Activated CD8-positive, alpha-beta memory T cell treated with anti-CD3 and anti-CD28 coated beads, Interleukin-2, amount 50 U/mL, for 48 hours (primary cell): Measurements from ENCODE around the gene DRP2.
"Not testable (repeated sequence)": the region's sequence is repeated elsewhere in the genome, so short reads cannot be mapped to it uniquely, and the experiment has no call there.

Experiments
- DNase-seq: peaks from one replicate; pipeline ENCODE4 v3.0.0-alpha.2; 2020

The DRP2 gene

GRCh38 chrX:101237041-101237440 is 17.5 kb downstream of the DRP2 start:
- no peak for DNase-seq

- DNase-seq: no peak
Observed at GRCh38 chrX:101241531-101241930, 21.9 kb downstream of the DRP2 start.

DNA sequence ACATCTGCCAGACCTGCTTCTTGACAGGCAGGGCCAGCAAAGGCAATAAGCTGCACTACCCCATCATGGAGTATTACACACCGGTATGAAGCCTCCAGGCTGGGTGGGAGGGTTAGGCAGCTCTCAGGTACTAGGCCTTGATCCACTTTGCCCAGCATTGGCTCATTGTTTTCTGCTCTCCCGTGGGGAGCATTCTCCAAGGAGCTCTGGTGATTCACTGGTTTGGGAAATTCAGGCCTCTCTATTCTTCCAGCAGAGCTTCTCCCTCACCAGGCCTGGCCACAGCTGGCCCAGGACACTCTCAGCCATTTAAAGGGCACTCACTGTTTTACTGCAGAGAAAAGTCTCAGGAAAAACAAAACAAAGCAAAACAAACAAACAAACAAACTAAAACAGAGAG is 33.0 kb downstream of the DRP2 start:
- DNase-seq: no peak

DNA sequence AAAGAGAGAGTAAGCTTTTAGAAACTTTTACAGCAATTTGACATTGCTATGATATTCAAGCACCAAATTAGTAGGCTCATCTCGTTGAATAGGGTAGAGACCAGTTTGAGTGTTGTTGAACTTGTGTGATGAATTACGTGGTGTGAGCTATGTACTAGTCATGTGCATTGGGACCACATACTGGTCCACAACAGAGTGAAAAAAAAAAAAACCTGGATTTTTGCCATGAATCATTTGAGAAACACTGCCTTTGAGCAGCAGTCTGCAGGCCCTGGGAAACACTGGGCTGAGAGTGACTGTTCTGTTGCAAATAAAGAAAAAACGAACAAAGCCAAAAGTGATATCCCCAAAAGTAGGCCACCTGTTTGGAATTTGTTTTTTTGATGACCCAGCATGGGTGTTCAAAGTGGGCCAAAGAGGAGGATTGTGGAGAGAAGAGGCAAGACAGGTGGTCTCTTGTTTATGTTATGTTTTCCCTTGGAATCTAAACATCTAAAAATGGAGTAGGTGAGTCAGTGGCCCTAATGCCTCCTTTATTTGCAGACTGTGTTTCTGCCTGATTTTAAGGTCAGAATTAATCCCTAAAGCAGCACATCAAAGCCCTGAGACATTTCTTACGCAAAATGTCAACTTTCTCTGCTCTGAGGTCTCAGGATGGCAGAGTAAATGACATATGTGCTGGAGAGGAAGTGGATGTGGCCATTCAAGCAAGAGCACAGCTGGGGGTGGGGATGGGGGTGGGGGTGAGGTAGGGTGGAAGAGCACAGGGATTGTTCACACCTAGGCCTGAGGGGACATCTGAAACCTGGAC is 38.1 kb downstream of the DRP2 start:
- DNase-seq: no peak

- DNase-seq: no peak
Observed at GRCh38 chrX:101258259-101258581, 38.6 kb downstream of the DRP2 start.

DNA sequence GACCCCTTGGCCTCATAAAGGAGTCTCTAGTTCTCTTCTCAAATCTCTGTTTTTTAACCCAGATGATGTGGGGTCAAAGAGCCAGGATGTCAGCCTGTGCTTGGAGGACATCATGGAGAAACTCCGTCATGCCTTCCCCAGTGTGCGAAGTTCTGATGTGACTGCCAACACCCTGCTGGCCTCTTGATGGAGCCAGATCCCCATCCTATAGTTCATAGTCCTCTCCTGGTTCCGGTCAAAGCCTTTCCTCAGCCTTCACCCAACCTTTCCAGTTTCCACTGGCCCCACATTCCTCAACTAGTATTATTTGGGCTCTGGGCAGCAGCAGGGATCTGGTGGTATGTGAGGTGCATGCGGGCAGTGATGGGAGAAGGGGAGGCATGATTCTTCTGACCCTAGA is 40.8 kb downstream of the DRP2 start:
- DNase-seq: no peak

GRCh38 chrX:101262590-101262989 is 43.0 kb downstream of the DRP2 start:
- DNase-seq: no peak

DNA sequence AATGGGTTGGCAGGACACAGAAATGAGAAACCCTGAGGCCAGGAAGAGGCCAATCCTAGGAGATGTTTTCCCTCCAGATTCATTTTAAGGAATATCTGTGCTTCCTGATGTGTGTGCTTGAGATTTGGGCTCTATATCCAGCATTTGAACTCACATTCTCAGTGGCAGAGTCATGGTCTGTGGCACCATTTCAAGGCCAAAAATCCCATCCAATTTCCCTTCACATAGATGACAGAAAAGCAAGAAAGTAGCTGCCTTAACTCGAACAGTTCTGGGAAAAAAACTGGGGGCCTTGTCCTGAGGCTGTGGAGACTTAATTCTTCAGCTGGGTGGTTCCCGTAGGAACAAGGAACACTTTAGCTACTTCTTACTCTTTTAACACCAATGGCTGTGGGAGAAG is 44.2 kb downstream of the DRP2 start:
- no peak for DNase-seq

- no peak for DNase-seq
Observed at GRCh38 chrX:101265869-101266428, 46.4 kb downstream of the DRP2 start.

GRCh38 chrX:101274198-101274597 is 54.6 kb downstream of the DRP2 start:
- DNase-seq: no peak

DNA sequence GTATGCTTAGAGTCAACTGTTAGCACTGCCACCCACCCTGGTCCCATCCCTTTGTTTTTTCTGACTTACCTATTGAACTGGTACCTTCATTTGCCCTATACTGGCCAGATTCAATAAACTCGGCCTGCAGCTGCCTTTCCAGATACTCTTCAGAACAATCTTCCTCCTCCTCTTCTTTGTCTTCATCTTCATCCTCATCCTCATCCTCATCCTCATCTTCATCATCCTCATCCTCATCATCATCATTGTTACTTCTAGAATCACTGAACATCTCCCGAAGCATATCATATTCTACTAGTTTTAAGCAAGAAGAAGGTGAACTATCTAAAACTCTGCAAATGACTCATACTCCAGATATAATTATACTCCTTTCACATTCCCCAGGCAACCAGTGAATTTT is 56.7 kb downstream of the DRP2 start:
- DNase-seq: no peak

DNA sequence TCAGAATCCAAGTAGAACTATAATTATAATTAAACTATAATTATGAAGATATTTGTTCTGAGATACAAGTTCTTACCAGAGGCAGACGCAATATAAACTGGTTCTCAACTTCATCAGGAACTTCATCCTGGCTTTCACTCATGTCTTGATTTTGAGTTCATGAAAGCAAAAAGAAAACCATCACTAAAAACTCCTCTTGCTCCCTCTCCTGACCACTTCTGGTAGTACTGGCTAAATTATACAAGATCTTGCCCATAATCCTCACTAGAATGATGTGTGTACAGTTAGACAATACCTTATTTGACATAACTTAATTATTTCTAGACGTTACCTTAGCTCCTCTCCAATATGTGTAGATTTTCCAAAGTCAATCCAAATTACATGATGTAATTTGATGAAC is 67.8 kb downstream of the DRP2 start:
- no peak for DNase-seq

DNA sequence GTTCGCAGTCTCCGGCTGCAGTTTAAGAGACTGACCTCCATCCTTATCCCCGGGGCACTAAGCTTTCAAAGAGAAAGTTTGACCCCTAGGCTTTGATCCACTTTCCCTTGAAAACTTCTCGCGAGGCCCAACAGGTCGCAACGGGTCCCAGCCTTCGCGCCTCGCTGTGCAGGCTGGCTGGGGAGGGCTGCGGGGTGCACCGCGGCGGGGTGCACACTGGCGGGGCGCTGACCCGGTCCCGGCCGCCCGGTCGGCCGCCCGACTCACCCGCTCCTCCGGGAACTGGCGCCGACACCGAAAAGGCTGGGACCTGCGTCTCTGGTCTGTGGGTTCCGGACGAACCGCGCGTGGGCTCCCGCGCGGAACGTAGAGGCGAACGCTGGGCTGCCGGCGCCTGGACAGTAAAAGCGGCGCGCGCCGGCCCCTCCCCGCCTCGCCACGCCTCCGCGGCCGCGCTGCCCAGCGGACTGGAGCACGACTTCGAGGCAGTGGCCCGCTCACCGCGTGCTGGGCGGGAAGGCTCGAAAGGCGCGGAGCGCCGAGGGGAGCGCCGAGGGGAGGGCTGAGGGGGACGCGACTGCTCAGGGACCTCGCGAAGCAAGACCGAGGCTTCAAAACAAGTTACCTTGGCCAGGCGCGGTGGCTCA is 71.5 kb downstream of the DRP2 start, which contains the start of gene TAF7L:
TSS of gene TAF7L (minus strand) at position 378 of the 647 bp plus-strand sequence. CDS start 3,791 bp downstream, outside the sequence.
- DNase-seq: no peak

- not testable (repeated sequence) for DNase-seq
Observed at GRCh38 chrX:101295603-101296002, 76.0 kb downstream of the DRP2 start.

GRCh38 chrX:101303790-101304189 is 84.2 kb downstream of the DRP2 start:
- DNase-seq: no peak
